ENCODE results near the gene CLDN17.

The CLDN17 gene

GRCh38 chr21:30116479-30116878, 50.1 kb downstream of the CLDN17 start:
- DNase-seq = no peak

Data from stimulated activated CD4-positive, alpha-beta T cell treated with anti-CD3 and anti-CD28 coated beads, Interleukin-4, amount 100 ng/mL, for 1 hour (primary cell).